NT2/D1 (cell line): ENCODE measurements around the gene E2F6.

Source experiments
- YY1 ChIP-seq: IDR thresholded peaks from 2 replicates; pipeline ENCODE4 v1.6.1; 2011; ENCODE audit not compliant: insufficient read length, insufficient read depth
- ZNF274 ChIP-seq: IDR thresholded peaks from 2 replicates; pipeline ENCODE4 v1.6.1; 2011; ENCODE audit warnings: mild to moderate bottlenecking, low read depth, low read length

- TF ChIP-seq YY1 = no peak
- TF ChIP-seq ZNF274 = no peak
These were observed 33.3 kb upstream of the E2F6 start for GRCh38 chr2:11499081-11499743.
